Prostate gland (tissue), 2 donors: ENCODE results near the gene LENG8.
A peak's percentile ranks its signal among the peaks of the same experiment; 100 is the strongest.

ENCODE experiments used
- POLR2AphosphoS5 ChIP-seq: sonication (generic); formaldehyde crosslinking; IDR thresholded peaks from one replicate; pipeline ENCODE4 v1.6.1; 2017; ENCODE audit warnings: antibody characterized with exemption
- TF ChIP-seq, protein P1 (sequence below), 4 experiments: fragments of 200-600 bp in 2 of 4; fragments of 450-650 bp in 2 of 4; sonication (generic) in 2 of 4; IDR thresholded peaks; 1 replicate in 3 of 4; 2 replicates in 1 of 4; pipeline ENCODE4 v1.5.1; 2016 to 2019; ENCODE audit warnings: antibody characterized with exemption in 4 of 4, mild to moderate bottlenecking in 2 of 4, moderate library complexity in 2 of 4

DNA sequence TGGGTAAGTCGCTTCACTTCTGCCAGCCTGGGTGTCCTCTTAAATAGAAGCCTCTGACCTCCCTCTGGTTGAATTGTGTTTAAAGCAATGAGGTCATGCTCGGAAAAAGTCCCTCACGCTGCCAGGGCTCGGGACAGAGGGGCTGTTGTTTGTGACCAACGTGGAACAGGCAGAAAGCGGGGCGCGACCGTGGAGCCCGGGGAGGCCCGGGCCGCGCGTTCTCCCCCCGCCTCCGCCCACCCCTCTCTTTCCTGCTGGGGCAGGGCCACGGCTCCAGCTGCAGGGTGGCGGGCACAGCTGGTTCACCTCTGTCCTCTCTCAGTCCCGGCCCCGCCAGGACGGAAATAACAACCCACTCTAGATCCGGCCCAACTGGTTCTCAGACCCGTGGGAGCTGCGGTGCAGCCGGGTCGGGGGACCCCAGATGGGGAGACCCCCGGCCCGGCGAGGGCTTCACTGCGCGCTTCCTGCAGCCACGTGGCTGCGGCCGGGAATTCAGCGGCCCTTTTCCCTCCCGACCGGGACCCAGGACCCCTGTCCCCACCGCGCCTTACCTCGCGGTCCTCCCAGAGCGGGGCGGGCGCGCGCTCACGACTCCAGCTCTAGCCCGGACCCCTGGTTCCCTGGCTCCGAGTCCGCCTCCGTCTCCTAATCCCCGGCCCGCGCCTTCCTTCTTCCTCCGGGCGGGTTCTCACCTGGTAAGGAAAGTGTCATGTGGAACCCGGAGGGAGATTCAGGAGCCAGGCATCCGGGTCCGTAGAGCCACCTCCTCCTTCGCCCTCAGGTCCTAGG lies 22.2 kb downstream of the LENG8 start:
- TF ChIP-seq POLR2AphosphoS5, result peak; percentile 9
- TF ChIP-seq, protein P1, sequence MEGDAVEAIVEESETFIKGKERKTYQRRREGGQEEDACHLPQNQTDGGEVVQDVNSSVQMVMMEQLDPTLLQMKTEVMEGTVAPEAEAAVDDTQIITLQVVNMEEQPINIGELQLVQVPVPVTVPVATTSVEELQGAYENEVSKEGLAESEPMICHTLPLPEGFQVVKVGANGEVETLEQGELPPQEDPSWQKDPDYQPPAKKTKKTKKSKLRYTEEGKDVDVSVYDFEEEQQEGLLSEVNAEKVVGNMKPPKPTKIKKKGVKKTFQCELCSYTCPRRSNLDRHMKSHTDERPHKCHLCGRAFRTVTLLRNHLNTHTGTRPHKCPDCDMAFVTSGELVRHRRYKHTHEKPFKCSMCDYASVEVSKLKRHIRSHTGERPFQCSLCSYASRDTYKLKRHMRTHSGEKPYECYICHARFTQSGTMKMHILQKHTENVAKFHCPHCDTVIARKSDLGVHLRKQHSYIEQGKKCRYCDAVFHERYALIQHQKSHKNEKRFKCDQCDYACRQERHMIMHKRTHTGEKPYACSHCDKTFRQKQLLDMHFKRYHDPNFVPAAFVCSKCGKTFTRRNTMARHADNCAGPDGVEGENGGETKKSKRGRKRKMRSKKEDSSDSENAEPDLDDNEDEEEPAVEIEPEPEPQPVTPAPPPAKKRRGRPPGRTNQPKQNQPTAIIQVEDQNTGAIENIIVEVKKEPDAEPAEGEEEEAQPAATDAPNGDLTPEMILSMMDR (IDR thresholded peaks at IDR 0.05), result peak in 1 of 4 experiments; percentile 4
